HFFc6 (cell line): ENCODE measurements around the gene NAA40. TPM values are rescaled to one million over a fixed set of nuclear protein-coding genes. Genes with fewer than 3 reads are reported as not detected.

Experiments
- DNase-seq: peaks from one replicate; pipeline ENCODE4 v3.0.0-alpha.2; 2018
- H3K27ac Mint-ChIP-seq: 2 replicates; pipeline ENCODE4 v1.8.0; 2020; ENCODE audit warnings: mild to moderate bottlenecking, mixed read lengths
- H3K27me3 Mint-ChIP-seq: 2 replicates; pipeline ENCODE4 v1.8.0; 2021; ENCODE audit warnings: mild to moderate bottlenecking, moderate library complexity, mixed read lengths; ENCODE audit not compliant: insufficient read depth
- H3K36me3 Mint-ChIP-seq: 2 replicates; pipeline ENCODE4 v1.8.0; 2021; ENCODE audit warnings: low read depth, mixed read lengths
- H3K4me1 Mint-ChIP-seq: 2 replicates; pipeline ENCODE4 v1.8.0; 2020; ENCODE audit warnings: low read depth, mixed read lengths
- H3K4me3 Mint-ChIP-seq: 2 replicates; pipeline ENCODE4 v1.8.0; 2020; ENCODE audit warnings: mild to moderate bottlenecking, moderate library complexity, mixed read lengths
- H3K9me3 Mint-ChIP-seq: 2 replicates; pipeline ENCODE4 v1.8.0; 2020; ENCODE audit warnings: mild to moderate bottlenecking, mixed read lengths
- CTCF ChIP-seq: fragments of 200-600 bp; sonication (generic); IDR thresholded peaks from 2 replicates; pipeline ENCODE4 v1.5.0; 2021; ENCODE audit warnings: antibody characterized with exemption, mild to moderate bottlenecking
- total RNA-seq, 6 experiments: library from RNA; stranded (reverse); fragmentation: NEBNext Ultra II Directional; extraction: Animal tissue kit (Norgen Biotek cat#: 25700); gene quantifications; 2 replicates in 1 of 6; 3 replicates in 5 of 6; pipeline ENCODE4 v1.2.3, GENCODE V29; 2021

Gene NAA40
- total RNA-seq, 6 experiments from 2014 or later = 15.7 to 19.3 (median 17.6) TPM

DNA sequence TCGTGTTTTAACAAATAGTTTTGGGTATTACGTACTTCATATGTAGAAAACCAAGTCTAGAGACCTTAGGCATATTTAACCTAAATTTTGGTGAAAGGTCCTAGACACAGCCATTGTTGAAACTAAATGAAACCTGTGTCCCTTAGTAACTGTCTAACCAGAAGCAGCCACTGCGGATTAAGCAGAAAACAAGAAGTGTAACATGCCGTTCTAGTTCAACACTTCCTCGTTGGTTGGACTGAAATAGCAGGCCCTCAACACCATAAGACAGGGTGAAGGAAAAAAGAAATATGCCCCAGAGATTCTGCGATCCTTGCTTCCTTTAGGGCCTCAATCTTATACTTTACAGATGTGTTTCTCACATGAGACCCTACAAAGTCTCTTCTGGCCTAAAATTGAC is 2.0 kb downstream of the NAA40 start:
- Mint-ChIP-seq H3K9me3 (no peaks in the 10 kb centered on the region), H3K4me3 (peak overlapping the region; percentile 49), H3K36me3 (peaks cover 9% of the 10 kb centered on the region; the same call in 1 of the 2 replicates), H3K27ac (no peak overlapping the region), H3K4me1 (peaks cover 53% of the 10 kb centered on the region), H3K27me3 (peaks cover 2% of the 10 kb centered on the region)
- no peak for TF ChIP-seq CTCF
- DNase-seq = no peak

GRCh38 chr11:63941901-63942300 is 3.1 kb downstream of the NAA40 start:
- no peak for TF ChIP-seq CTCF
- H3K9me3 Mint-ChIP-seq = no peaks in the 10 kb centered on the region
- no peak overlapping the region for H3K4me3 Mint-ChIP-seq
- peaks cover 54% of the 10 kb centered on the region for H3K4me1 Mint-ChIP-seq
- peaks cover 2% of the 10 kb centered on the region for H3K27me3 Mint-ChIP-seq
- DNase-seq = no peak
- H3K36me3 Mint-ChIP-seq = peaks cover 9% of the 10 kb centered on the region; the same call in 1 of the 2 replicates
- H3K27ac Mint-ChIP-seq = no peak overlapping the region

DNA sequence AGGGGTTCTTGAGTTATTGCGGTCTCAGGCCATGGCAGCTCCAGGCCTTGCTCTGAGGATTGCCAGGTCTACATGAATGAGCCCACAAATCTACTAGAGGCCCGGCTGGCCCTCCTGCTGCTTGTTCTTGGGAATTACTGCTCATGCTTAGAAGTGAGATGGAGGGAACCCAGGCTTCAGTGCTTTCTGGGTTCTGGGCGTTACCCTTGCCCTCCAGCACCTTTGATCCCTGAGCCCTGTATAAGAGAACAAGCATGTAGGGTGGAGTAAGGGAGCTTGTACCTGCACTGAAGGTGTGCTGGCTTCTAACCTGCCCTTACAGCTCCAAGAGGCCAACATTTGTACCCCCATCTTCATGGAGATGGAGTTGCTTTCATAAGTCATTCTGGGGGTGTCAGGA is 4.0 kb downstream of the NAA40 start:
- Mint-ChIP-seq H3K27ac (no peak overlapping the region), H3K36me3 (peaks cover 9% of the 10 kb centered on the region; the same call in 1 of the 2 replicates), H3K4me3 (no peak overlapping the region), H3K4me1 (peaks cover 52% of the 10 kb centered on the region), H3K27me3 (peaks cover 2% of the 10 kb centered on the region; the same call in 1 of the 2 replicates), H3K9me3 (no peaks in the 10 kb centered on the region)
- TF ChIP-seq CTCF = no peak
- DNase-seq = no peak

GRCh38 chr11:63944987-63945386 is 6.2 kb downstream of the NAA40 start:
- no peaks in the 10 kb centered on the region for H3K9me3 Mint-ChIP-seq
- peak overlapping the region; percentile 58; the same call in 1 of the 2 replicates for H3K27ac Mint-ChIP-seq
- H3K4me3 Mint-ChIP-seq = no peak overlapping the region; the same call in 1 of the 2 replicates
- TF ChIP-seq CTCF = no peak
- no peak for DNase-seq
- H3K36me3 Mint-ChIP-seq = peaks cover 9% of the 10 kb centered on the region; the same call in 1 of the 2 replicates
- H3K4me1 Mint-ChIP-seq = peaks cover 40% of the 10 kb centered on the region
- H3K27me3 Mint-ChIP-seq = peaks cover 2% of the 10 kb centered on the region; the same call in 1 of the 2 replicates

- Mint-ChIP-seq H3K36me3 (peaks cover 9% of the 10 kb centered on the region; the same call in 1 of the 2 replicates), H3K27ac (peak overlapping the region; percentile 58), H3K4me3 (no peak overlapping the region; the same call in 1 of the 2 replicates), H3K27me3 (peaks cover 2% of the 10 kb centered on the region; the same call in 1 of the 2 replicates), H3K9me3 (no peaks in the 10 kb centered on the region), H3K4me1 (peaks cover 34% of the 10 kb centered on the region)
- TF ChIP-seq CTCF = peak; percentile 87
- DNase-seq = peak; percentile 62
These were observed 6.8 kb downstream of the NAA40 start for GRCh38 chr11:63945477-63946163.
